ENCODE results near the gene ABHD15.

GRCh38 chr17:29596811-29597210, 30.0 kb upstream of the ABHD15 start:
- no peak for TF ChIP-seq JUND (IDR thresholded peaks at IDR 0.05)
- no peak for TF ChIP-seq CTCF (IDR thresholded peaks at IDR 0.05 in 2 of 3, conservative IDR thresholded peaks at IDR 0.05 in 1 of 3; ENCODE audit: borderline replicate concordance in 1 of 3, insufficient read depth in 1 of 3, low read depth in 2 of 3, low read length in 2 of 3)
- no peak for TF ChIP-seq POLR2AphosphoS5 (IDR thresholded peaks at IDR 0.05; ENCODE audit: low read depth, low read length)
- TF ChIP-seq EZH2phosphoT487 (IDR thresholded peaks at IDR 0.05; ENCODE audit: borderline replicate concordance) = no peak
- TF ChIP-seq RAD21 (IDR thresholded peaks at IDR 0.05; ENCODE audit: low read depth) = no peak
- no peak for TF ChIP-seq SRF (IDR thresholded peaks at IDR 0.05; ENCODE audit: low read depth)
- no peak for TF ChIP-seq POLR2A (IDR thresholded peaks at IDR 0.05; ENCODE audit: borderline replicate concordance, extremely low read depth, insufficient read depth, insufficient read length)
- TF ChIP-seq MAX (IDR thresholded peaks at IDR 0.05) = no peak
- no peak for TF ChIP-seq ATF3 (IDR thresholded peaks at IDR 0.05)
- no peak for TF ChIP-seq ZNF274 (IDR thresholded peaks at IDR 0.05; ENCODE audit: low read depth, low read length)
- no peak for TF ChIP-seq EZH2 (IDR thresholded peaks at IDR 0.05)
- TF ChIP-seq ELF1 (IDR thresholded peaks at IDR 0.05; ENCODE audit: borderline replicate concordance, low read depth) = no peak
- TF ChIP-seq EGR1 (IDR thresholded peaks at IDR 0.05; ENCODE audit: low read depth) = no peak

All from HCT116 (cell line).